GM13976 (cell line): Measurements from ENCODE around the gene SDR9C7.
"Not testable (repeated sequence)": the region's sequence is repeated elsewhere in the genome, so short reads cannot be mapped to it uniquely, and the experiment has no call there.

ENCODE experiments used
- DNase-seq: peaks from one replicate; pipeline ENCODE4 v3.0.0; 2012; ENCODE audit warnings: low spot score
- in situ Hi-C: fragments of 300-500 bp; cut with MboI; formaldehyde crosslinking; loops from one replicate; pipeline ENCODE4 v1.12.0; 2022; ENCODE audit warnings: low sequenced_read_pairs, mixed read lengths, inconsistent platforms; ENCODE audit not compliant: unreplicated experiment
- TF ChIP-seq, protein P1 (sequence below): IDR thresholded peaks from 2 replicates; pipeline ENCODE4 v1.5.1; 2012; ENCODE audit warnings: borderline replicate concordance, mild to moderate bottlenecking; ENCODE audit not compliant: insufficient read depth; ENCODE audit errors: extremely low read depth, missing control alignments, control extremely low read depth

Gene SDR9C7

DNA sequence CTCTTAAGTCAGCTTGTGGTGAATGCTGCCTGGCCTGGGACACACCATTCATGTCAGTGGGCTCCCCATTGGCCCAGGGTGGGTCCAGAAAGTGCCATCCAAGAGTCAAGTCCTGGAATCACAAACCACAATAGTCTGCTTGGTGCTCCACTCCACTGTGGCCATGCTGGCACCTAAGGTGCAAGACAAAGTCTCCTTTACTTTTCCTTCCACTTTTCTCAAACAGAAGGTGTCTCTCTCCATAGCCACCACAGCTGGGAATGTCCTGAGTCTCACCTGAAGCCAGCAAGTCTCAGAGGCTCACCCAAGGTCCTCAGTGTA is 14.2 kb upstream of the SDR9C7 start:
- in situ Hi-C loops = no loop called here
- TF ChIP-seq, protein P1, sequence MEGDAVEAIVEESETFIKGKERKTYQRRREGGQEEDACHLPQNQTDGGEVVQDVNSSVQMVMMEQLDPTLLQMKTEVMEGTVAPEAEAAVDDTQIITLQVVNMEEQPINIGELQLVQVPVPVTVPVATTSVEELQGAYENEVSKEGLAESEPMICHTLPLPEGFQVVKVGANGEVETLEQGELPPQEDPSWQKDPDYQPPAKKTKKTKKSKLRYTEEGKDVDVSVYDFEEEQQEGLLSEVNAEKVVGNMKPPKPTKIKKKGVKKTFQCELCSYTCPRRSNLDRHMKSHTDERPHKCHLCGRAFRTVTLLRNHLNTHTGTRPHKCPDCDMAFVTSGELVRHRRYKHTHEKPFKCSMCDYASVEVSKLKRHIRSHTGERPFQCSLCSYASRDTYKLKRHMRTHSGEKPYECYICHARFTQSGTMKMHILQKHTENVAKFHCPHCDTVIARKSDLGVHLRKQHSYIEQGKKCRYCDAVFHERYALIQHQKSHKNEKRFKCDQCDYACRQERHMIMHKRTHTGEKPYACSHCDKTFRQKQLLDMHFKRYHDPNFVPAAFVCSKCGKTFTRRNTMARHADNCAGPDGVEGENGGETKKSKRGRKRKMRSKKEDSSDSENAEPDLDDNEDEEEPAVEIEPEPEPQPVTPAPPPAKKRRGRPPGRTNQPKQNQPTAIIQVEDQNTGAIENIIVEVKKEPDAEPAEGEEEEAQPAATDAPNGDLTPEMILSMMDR = no peak
- no peak for DNase-seq

DNA sequence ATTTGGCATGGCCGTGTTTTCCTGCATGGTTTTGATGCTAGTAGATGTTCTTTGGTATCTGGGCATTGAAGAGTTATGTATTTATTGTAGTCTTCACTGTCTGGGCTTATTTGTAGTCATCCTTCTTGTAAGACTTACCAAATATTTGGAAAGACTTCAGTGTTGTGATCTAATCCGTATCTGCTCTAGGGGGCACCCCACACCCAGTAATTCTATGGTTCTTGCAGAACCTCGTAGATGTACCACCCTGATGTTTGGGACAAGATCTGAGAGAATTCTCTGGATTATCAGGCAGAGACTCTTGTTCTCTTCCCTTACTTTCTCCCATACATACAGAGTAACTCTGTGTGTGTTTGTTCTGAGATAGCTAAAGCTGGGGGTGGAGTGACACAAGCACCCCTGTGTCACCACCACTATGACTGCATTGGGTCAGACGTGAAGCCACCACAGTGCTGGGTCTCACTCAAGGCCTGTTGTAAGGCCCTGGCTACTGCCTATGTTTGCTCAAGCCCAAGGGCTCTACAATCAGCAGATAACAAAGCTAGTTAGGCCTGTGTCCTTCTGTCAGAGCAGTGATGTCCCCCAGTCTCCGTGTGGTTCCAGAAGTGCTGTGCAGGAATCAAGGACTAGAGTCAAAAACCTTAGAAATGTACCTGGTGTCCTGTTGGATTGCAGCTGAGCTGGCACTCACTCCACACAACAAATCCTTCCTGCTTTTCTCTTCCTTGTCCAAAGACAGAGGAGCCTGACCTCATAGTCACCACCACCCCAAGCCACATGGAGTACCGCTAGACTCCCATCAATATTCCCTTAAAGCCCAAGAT is 13.6 kb upstream of the SDR9C7 start:
- DNase-seq = no peak
- TF ChIP-seq, protein P1 = no peak
- in situ Hi-C loops = no loop called here

DNA sequence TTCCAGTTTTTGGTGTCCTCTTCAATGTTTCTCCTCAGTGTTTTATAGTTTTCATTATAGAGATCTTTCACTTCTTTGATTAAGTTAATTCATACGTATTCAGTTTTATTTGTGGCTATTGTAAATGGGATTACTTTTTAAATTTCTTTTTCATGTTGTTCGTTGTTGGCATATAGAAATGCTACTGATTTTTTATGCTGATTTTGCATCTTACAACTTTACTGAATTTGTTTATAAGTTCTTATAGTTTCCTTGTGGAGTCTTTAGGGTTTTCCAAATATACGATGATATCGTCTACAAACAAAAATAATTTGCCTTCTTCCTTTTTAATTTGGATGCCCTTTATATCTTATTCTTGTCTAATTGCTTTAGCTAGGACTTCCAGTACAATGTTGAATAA is 9.7 kb upstream of the SDR9C7 start:
- in situ Hi-C loops = no loop called here
- TF ChIP-seq, protein P1 = no peak
- DNase-seq = no peak

DNA sequence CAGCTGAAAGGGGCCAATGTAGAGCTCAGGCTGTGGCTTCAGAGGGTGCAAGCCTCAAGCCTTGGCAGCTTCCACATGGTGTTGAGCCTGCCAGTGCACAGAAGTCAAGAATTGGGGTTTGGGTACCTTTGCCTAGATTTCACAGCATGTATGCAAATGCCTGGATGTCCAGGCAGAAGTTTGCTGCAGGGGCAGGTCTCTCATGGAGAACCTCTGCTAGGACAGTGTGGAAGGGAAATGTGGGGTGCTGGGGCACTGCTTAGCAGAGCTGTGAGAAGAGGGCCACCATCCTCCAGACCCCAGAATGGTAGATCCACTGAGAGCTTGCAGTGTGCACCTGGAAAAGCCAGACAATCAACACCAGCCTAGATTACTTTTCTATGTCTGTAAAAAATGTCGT is 9.2 kb upstream of the SDR9C7 start:
- in situ Hi-C loops, DNase-seq: not testable (repeated sequence)

DNA sequence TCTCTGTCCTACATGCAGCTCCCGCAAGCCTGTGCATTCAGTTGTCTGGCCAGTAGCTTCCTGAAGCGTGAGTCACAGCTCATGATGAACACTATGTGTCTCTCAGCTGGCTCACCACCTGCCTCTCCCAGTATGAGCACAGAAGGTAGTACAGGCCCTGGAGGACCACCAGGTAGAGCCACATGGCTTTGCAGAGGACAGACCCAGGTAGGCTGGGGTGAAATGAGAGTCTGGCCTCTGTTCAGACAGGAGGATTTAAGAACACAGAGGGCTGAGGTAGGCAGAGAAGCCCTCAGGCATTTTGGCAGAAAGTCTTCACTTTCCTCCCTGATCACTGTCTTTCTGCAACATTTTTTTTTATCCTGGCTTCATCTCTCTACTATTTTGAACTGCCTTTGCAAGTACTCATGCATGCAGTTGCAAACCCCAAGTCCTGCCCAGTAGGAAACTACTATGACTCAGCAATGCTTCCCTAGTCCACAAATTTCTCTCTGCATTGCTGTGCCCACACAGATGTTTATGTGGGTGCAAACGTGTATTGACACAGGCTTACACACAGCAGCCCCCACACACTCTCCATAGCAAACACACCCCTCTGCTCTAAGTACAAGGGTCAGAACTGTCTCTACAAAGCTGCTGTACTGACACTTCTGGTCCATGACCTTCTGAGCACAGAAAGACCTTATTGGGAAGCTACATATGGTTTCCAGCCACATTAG is 7.2 kb upstream of the SDR9C7 start:
- in situ Hi-C loops = no loop called here
- DNase-seq = no peak

DNA sequence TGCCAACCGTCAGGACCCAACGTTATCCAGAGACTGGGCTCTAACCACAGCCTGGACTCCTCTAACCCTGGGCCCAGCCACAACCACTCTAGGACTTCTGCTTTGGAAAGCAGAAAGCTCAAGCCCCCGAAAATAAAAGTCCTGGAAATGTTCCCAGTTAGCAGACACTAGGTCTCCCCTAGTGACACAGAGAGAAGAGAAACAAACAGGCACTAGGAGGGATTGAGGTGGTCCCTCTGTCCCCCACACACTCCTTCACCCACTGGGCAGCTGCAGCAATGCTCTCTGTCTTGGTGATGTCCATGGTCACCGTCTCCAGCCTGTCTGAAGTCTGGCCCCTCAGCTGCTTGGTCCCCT is 6.7 kb upstream of the SDR9C7 start:
- in situ Hi-C loops, DNase-seq: not testable (repeated sequence)

More for the DNA sequence above, 7.2 kb upstream of the SDR9C7 start:
- TF ChIP-seq, protein P1 = no peak

DNA sequence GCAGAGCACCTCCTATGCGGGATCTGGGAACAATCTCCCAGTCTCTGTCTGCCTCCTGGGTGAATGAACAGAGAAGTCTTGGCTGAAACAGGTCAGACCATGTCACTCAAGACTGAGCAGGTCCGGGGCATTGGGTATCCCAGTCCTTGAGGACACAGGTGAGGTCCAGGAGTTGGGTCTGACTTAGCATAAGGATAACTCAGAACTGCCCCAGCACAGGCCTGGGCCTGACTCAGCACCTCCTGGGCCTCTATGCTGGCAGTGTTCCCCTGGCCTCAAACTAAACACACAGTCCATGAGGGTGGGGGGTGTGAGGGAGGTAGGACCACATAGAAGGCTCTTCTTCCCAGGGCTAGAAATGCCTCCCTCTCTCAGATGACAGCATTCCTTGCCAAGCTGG is 1.5 kb upstream of the SDR9C7 start:
- TF ChIP-seq, protein P1 = no peak
- in situ Hi-C loops = no loop called here
- no peak for DNase-seq
